Limb (tissue), 2 donors: Measurements from ENCODE around the gene MBNL1.

Experiments
- DNase-seq, 2 donors: peaks; one replicate each; pipeline ENCODE4 v3.0.0-alpha.2; 2016; ENCODE audit errors: extremely low spot score in 2 of 2

Gene MBNL1

DNA sequence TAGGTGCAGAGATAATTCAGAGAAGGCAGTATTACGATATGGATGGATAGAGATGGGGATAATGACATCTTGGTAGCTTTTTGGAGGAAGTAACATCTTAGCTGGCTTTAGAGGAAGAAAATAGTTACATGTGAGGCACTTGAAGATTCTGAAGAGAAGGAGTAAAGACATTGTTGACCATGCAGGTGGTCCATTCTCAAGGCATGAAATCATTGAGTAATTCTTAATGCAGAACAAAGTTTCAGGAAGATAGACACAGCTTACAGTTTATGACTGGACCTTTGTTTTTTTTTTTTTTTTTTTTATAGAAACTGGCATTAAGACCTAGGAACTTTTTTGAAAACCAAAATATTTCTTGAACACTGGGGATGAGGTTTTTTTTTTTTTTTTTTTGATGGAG lies 28.2 kb downstream of the MBNL1 start:
- no peak for DNase-seq

GRCh38 chr3:152298393-152299248 lies 29.9 kb downstream of the MBNL1 start:
- peak; percentile 79 to 88 for DNase-seq

GRCh38 chr3:152299249-152299976 lies 30.7 kb downstream of the MBNL1 start:
- DNase-seq: no peak

- DNase-seq: no peak
Measured at GRCh38 chr3:152300029-152300731, 31.5 kb downstream of the MBNL1 start.

DNA sequence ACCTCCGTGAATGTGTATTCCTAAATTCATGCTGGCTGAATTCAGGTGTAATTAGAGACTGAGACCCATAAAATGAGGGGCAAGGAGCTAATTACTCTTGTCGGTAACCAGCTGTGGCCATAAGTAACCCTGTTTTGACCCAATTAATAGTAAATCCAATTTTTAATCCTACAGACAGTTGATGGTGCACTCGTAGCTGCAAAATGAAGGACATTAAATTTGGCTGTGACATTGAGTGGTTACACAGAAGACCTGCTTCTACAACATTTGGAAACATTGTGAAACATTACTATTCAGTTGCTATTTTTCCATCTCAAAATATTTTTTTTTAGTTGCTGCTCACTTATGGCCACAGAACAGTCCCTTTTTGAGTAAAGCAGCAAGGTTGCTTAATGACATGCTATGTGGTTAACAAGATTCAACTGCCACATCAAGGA lies 33.0 kb downstream of the MBNL1 start:
- no peak for DNase-seq

GRCh38 chr3:152302521-152303021 lies 33.8 kb downstream of the MBNL1 start:
- DNase-seq: peak; percentile 41 to 79

DNA sequence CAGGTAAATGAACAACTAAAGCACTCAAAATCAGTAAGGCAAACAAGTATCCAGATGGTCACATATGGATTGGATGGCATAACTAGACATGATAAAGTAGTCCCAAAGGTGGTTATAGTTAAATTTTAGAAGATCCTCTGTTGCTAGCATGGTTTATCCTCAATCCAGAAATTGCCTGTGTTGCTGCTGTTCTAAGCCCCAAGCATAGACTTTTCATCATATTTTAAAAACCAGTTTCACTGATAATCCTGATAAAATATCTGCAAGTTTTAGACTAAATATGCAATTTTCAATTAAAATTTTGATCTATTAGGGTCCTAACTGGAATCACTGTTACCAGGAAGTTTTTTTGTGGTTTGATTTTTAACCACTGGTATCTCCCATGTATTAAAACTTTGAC lies 35.4 kb downstream of the MBNL1 start:
- DNase-seq: no peak

DNA sequence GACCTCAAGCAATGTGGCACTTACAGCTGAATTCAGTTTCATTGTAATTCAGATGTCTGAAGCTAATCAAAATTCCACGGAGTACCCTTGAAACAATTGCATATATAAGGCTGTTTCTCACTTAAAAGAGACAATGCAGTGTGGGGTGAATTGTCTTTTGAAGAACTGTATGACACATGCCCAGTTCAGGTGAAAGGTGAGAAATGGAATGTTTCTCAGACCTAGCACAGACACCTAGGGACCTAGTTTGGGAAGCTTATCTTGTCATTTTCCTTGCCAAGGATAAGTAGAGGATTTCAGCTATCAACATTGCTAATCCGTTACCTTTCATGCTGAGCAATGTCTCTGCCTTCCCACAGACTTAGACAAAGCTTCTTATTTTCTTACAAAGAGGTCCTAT lies 36.3 kb downstream of the MBNL1 start:
- DNase-seq: no peak

- DNase-seq: no peak
Measured at GRCh38 chr3:152307829-152308474, 39.2 kb downstream of the MBNL1 start.

DNA sequence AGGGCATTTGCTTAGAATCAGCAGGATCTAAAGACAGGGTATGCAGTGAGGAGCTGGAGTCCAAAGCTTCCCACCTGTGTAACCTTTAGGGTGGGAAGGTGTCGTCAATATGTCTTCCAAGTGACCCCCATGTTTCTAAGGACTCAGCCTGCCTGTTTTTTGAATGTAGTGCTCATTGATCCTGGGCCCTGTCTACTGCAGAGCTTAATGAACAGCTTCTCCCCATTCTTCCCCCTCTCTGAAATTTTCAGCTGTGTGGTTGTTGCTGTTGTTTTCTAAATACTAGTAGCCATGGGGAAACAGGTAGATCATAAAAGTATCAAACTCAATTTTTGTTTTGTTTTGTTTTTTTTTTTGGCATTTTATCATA lies 39.7 kb downstream of the MBNL1 start:
- DNase-seq: no peak

GRCh38 chr3:152309031-152309430 lies 40.3 kb downstream of the MBNL1 start:
- no peak for DNase-seq

DNA sequence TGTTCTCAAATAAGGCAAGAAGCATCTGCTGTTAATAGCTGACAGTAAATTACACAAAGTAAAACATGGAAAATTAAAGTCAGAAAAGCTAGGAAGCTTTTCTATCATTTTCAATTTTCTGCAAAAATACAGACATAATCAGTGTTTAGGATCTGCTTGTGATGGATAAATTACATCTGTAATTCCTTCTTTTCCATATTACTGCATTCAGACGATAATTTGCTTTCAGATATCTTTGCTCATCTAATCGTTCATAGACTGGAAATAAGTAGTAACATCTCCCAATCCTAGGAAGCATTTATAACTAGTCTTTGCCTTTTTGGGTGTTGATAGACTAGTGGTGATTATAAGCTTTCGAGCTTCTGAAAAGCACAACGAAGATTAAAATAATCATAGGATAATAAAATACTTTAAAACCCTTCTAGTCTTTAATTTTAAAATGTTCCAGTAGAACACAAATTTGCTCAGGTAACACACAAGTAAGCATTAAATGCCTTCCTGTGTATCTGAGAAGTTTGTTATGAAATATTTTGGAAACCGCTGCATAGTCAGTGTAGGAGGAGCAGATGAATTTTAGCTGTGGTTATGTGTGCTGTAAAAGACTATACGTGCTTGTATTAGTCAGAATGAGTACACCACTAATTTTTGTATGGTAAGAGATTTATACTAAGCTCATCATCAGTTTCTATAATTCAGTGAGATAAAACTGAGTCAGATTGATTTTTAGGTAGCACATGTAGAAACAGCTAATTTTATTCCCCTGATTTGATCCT lies 41.0 kb downstream of the MBNL1 start:
- DNase-seq: no peak

DNA sequence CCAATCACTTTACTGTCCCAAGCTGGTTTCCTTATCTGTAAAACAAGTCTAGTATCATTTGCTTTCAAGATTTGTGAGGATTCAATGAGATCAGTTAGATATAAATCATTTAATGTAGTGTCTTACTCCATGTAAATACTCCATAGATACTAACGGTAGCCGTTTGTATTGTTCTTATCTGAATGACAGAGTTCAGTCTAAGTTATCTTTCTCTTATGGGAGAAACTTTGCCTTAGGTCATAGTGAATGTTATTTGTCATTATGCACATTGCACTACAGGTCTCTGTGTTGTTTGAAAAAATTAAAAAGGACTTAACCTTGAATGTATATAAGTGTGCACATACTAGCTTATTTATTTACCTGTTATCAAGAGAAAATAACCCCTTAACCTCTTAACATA lies 44.7 kb downstream of the MBNL1 start:
- DNase-seq: no peak

- DNase-seq: no peak
Measured at GRCh38 chr3:152313914-152314313, 45.2 kb downstream of the MBNL1 start.

DNA sequence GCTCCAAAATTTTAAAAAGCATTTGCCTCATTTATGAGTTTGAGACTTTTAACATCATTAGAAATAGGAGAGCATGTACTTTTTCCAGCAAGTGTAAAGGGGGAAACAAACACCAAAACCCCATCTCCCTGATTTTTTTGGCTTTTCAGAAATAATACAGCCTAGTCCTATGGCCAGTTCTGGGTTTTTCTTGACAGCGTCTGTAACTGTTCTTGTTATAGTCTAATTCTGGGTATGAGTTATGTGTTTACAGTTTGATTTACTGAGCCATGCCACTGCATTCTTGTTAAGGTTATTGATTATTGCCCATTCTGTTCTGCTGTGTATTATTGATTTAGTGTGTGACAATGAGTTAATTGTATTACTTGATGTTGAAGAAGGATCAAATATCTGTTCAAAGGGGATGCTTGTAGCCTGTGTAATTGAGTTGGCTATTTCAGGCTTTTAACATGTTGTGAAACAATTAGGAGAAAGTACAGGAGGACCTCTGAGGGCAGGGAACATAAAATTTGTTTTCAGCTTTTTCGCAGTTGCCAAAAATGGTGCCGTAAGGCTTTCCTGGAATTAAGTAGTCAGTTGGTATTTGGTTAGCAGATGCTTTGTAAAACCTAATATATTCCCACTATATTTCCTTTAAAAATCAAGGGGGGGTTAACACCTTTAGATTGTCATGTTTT lies 46.1 kb downstream of the MBNL1 start:
- no peak for DNase-seq

DNA sequence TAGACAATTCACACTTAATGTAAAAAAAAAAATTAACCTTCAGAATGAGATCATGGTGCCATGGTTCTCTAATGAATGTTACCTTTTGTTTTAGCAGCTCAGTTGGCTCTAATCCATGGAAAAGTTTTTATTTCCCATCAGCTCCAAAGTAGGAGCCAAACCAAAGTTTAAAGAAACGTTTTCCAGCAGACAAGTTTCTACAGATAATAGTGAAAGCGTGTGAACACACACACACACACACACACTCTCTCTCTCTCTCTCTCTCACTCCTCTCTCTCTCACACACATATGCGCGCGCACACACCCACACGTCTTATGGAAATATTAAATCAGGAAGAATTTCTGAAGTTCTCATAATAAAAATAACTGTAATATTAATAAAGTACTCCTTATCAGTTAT lies 46.9 kb downstream of the MBNL1 start:
- no peak for DNase-seq

DNA sequence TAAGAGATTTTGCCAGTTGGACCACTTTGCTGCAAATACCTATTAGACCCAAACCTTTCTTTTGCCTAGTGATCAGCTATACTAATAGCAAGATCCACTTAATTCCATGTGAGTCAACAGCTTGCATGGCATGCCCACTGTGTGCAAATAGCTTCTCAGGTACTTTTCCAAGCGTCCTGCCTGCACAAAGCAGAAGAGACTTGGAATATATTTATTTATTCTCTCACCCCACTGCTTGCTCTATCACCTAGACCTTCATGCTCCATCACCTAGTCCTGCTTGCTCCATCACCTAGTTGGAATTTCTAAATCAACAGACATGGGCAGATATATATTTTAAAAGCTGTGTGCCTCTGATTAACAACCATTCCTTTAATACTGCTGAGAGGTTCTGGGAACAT lies 47.6 kb downstream of the MBNL1 start:
- no peak for DNase-seq

- no peak for DNase-seq
Measured at GRCh38 chr3:152317184-152317583, 48.5 kb downstream of the MBNL1 start.

GRCh38 chr3:152317956-152318355 lies 49.2 kb downstream of the MBNL1 start:
- no peak for DNase-seq

GRCh38 chr3:152318512-152318911 lies 49.8 kb downstream of the MBNL1 start:
- no peak for DNase-seq
